HK-2 (cell line): Measurements from ENCODE around the gene ACVR1B.

Experiments used
- DNase-seq: peaks from one replicate; pipeline ENCODE4 v3.0.0-alpha.2; 2018; ENCODE audit not compliant: unreplicated experiment

ACVR1B gene

GRCh38 chr12:51917041-51917590 is 34.4 kb upstream of the ACVR1B start:
- no peak for DNase-seq

GRCh38 chr12:51917746-51918453 is 33.6 kb upstream of the ACVR1B start:
- DNase-seq = no peak

GRCh38 chr12:51920046-51920445 is 31.5 kb upstream of the ACVR1B start:
- DNase-seq = no peak

GRCh38 chr12:51921017-51921725 is 30.3 kb upstream of the ACVR1B start:
- no peak for DNase-seq

GRCh38 chr12:51922146-51922545 is 29.4 kb upstream of the ACVR1B start:
- no peak for DNase-seq

- peak; percentile 14 for DNase-seq
Observed at GRCh38 chr12:51922762-51923505, 28.6 kb upstream of the ACVR1B start.

GRCh38 chr12:51923506-51924365 is 27.8 kb upstream of the ACVR1B start:
- no peak for DNase-seq

- no peak for DNase-seq
Observed at GRCh38 chr12:51924551-51925319, 26.8 kb upstream of the ACVR1B start.

- no peak for DNase-seq
Observed at GRCh38 chr12:51925346-51926063, 26.0 kb upstream of the ACVR1B start.

- DNase-seq = no peak
Observed at GRCh38 chr12:51926064-51926632, 25.4 kb upstream of the ACVR1B start.

GRCh38 chr12:51926718-51927117 is 24.8 kb upstream of the ACVR1B start:
- DNase-seq = no peak

- no peak for DNase-seq
Observed at GRCh38 chr12:51932218-51933076, 19.1 kb upstream of the ACVR1B start.

- no peak for DNase-seq
Observed at GRCh38 chr12:51934080-51934479, 17.4 kb upstream of the ACVR1B start.

- DNase-seq = no peak
Observed at GRCh38 chr12:51937926-51938325, 13.6 kb upstream of the ACVR1B start.

GRCh38 chr12:51938726-51939125 is 12.8 kb upstream of the ACVR1B start:
- no peak for DNase-seq

GRCh38 chr12:51941011-51941581 is 10.4 kb upstream of the ACVR1B start:
- DNase-seq = no peak

- no peak for DNase-seq
Observed at GRCh38 chr12:51941604-51942003, 9.9 kb upstream of the ACVR1B start.

GRCh38 chr12:51942056-51942455 is 9.4 kb upstream of the ACVR1B start:
- DNase-seq = no peak
